ENCODE measurements around the gene BSN.

GRCh38 chr3:49703956-49704355, 149.7 kb downstream of the BSN start:
- TF ChIP-seq, protein P1, sequence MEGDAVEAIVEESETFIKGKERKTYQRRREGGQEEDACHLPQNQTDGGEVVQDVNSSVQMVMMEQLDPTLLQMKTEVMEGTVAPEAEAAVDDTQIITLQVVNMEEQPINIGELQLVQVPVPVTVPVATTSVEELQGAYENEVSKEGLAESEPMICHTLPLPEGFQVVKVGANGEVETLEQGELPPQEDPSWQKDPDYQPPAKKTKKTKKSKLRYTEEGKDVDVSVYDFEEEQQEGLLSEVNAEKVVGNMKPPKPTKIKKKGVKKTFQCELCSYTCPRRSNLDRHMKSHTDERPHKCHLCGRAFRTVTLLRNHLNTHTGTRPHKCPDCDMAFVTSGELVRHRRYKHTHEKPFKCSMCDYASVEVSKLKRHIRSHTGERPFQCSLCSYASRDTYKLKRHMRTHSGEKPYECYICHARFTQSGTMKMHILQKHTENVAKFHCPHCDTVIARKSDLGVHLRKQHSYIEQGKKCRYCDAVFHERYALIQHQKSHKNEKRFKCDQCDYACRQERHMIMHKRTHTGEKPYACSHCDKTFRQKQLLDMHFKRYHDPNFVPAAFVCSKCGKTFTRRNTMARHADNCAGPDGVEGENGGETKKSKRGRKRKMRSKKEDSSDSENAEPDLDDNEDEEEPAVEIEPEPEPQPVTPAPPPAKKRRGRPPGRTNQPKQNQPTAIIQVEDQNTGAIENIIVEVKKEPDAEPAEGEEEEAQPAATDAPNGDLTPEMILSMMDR (IDR thresholded peaks at IDR 0.05; ENCODE audit: low read length): no peak
- TF ChIP-seq EZH2 (IDR thresholded peaks at IDR 0.05; ENCODE audit: borderline replicate concordance, low read length): no peak

All from OCI-LY1 (cell line).